ENCODE measurements around the gene ATF4.
A peak's percentile ranks its signal among the peaks of the same experiment; 100 is the strongest.

Gene ATF4

DNA sequence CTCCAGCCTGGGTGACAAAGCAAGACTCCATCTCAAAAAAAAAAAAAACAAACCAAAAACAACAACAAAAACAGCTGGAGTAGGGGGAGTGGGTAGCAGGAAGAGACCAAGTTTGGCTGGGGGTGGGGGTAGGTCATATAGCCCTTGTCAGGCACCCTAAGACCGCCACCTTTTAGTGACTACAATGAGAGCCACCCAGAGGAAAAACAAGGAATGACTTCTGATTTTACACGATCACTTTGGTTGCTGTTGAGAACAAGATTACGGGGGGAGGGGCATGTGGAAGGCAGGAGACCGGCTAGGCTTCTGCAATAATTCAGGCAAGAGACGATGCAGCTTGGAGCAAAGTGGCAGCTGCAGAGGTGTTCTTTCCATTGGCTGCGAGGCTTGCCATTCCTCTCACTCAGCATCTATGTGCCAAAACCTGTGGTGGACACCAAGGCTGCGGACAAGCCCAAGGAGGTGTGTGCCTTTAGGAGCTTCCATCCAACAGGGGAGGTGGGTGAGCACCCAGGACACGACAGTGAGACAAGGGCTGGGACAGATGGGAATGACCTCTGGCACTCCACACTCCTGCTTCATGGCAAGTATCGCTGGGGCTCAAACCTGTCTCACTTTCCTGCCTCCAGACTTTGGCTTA lies 10.4 kb downstream of the ATF4 start:
- DNase-seq: peak in 1 of 2 experiments; percentile 17

- peak; percentile 99 for DNase-seq
These were observed 12.1 kb downstream of the ATF4 start, which contains the start of gene RPS19BP1 for GRCh38 chr22:39532215-39533073. Gene RPS19BP1, minus strand, starts transcription at chr22:39532748. Its CDS starts 10 bp downstream, at chr22:39532738.

- DNase-seq: peak in 1 of 2 experiments; percentile 38
These were observed 13.7 kb downstream of the ATF4 start for GRCh38 chr22:39534092-39534506.

GRCh38 chr22:39534591-39535356 lies 14.4 kb downstream of the ATF4 start:
- DNase-seq: peak; percentile 59 to 74

- DNase-seq: peak; percentile 31 to 57
These were observed 15.0 kb downstream of the ATF4 start for GRCh38 chr22:39535357-39535725.

DNA sequence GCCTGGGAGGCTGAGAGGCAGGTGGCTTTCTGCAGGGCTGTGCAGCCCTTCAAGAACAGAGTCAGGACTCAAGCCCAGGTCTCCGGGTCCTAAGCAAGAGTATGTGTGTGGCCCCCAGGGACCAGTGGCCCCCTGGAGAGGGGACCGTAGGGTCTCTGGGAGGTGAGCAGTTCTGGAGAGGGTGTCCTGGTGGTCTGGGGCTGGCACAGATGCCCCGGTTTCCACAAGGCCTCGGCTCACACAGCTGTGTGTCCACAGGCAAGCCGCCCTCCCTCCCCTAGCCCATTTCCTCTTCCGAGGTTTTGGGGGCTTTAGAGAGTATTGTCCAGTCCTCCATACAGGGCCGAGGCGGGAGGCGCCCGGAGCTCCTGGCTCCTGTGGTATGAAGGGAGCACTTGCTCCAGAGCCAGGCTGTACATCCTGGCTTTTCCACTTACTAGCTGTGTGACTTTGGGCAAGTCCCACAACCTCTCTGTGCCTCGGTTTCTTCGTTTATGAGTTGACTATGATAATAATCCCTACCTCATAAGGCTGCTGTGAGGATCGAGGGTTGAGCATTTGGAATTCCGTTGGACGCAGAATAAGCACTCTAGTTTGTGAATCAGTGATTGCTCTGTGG lies 15.6 kb downstream of the ATF4 start:
- no peak for DNase-seq

GRCh38 chr22:39536711-39537110 lies 16.3 kb downstream of the ATF4 start:
- no peak for DNase-seq

DNA sequence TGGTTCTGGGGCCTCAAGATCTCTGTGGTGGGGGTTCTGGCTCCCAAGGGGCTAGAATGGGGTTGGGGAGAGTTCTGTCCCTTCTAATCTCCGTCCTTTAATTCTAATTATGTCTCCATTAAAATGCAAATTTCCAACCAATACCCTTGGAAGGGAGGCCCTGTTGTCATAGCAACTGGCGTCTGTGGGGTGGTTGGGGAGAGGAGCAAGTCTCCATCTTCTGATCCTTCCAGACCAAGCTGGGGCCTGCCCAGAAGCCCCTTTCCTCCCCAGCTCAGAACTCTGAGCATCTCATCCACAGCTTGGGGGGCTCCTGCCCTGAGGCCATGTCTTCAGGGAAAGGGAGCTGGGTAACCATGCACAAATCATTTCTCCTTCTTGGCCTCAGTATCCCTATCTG lies 17.6 kb downstream of the ATF4 start:
- DNase-seq: no peak

DNA sequence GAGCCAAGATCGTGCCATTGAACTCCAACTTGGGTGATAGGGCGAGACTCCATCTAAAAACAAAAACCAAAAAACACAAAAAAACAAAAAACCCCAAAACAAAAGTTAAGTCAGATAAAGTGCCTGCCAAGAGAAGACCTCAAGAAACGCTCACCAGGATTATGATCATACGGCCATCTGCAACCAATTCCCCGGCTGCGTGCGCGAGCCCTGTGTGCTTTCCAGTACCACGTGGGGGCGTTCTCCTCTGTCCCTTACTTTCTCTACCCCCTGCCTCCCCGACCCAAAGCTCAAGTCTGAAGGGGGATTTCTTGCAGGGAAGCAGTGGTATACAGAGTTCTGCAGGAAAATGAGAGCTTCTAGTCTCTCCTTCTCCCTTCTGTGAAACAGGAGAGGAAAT lies 22.7 kb downstream of the ATF4 start:
- peak in 1 of 2 experiments; percentile 74 for DNase-seq

DNA sequence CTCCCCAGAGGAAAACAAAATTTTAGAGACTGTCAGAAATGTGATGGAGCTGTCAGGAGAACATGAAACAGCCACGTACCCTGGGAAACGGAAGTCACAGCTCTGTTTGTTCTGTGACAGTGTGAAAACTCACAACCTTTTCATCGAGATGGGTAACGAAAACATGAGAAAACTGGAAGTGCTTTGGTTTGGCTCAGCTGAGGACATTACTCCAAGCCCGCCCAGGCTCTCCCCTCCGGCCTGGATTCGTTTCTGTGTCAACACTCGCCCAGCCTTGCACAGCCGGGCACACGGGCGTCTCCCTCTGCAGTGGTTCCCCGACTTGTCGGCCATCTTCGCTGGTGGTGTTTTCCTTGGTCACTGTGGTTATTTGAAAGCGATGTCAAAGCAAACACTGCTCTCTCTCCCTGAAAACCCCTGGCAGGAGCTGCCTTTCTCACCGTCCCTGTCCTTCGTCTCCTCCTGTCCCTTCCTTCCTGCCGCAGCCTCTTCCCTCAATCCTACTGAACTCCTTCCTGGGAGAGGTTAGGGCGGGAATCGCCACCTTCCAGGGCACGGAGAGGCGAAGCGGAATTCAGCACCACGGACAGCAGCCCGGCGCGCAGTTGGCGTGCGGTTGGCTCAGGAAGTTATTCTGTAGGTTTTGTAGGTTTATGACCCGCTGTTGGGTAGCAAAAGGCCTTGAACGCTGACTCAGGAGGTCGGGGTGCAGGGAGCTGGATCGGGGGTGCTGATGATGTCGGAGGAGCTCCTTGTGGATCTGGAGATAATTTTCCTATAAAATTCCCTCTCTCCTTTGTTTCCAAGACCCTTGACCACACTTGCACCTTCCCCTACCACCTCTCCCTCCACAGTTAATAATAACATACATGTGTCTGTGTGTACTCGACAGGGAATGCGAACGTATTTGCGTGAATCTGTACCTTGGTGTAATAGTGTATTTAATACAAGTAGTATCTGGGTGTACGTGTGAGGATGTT lies 25.3 kb downstream of the ATF4 start:
- DNase-seq: no peak

DNA sequence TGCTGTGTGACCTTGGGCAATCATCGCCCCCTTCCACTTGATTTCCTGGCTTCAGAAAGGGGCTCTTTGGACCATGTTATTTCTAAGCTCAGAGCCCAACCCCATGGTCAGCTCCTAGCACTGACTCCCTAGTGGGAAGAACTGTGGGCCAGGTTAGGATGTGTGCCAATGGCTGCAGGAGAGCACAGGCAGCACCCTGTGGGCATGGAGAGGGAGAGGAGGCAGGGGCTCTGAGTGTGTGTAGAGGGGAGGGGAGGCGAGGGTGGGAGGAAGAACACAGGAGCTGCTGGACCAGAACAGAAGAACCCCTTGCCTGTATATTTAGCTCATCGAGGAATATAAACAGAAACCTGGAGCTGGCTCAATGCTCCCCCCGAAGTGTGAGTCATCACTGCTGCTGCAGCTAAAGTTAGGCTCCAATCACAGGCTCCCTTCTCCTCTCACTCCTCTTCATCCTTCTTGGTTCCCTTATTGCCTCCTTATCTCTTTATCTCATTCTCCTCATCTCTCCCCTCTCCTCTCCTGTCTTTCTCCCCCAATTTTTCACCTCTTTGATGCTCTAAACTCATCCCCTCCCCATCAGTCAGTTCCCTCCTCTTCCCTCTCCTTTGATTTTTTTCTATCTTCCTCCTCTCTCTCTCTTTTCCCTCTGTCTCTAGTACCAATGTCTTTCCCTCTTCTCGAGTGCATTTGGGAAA lies 26.7 kb downstream of the ATF4 start:
- DNase-seq: peak in 1 of 2 experiments; percentile 26

GRCh38 chr22:39547587-39547947 lies 27.2 kb downstream of the ATF4 start:
- no peak for DNase-seq

- no peak for DNase-seq
These were observed 33.1 kb downstream of the ATF4 start for GRCh38 chr22:39553429-39553828.

GRCh38 chr22:39554151-39554550 lies 33.8 kb downstream of the ATF4 start:
- no peak for DNase-seq

DNA sequence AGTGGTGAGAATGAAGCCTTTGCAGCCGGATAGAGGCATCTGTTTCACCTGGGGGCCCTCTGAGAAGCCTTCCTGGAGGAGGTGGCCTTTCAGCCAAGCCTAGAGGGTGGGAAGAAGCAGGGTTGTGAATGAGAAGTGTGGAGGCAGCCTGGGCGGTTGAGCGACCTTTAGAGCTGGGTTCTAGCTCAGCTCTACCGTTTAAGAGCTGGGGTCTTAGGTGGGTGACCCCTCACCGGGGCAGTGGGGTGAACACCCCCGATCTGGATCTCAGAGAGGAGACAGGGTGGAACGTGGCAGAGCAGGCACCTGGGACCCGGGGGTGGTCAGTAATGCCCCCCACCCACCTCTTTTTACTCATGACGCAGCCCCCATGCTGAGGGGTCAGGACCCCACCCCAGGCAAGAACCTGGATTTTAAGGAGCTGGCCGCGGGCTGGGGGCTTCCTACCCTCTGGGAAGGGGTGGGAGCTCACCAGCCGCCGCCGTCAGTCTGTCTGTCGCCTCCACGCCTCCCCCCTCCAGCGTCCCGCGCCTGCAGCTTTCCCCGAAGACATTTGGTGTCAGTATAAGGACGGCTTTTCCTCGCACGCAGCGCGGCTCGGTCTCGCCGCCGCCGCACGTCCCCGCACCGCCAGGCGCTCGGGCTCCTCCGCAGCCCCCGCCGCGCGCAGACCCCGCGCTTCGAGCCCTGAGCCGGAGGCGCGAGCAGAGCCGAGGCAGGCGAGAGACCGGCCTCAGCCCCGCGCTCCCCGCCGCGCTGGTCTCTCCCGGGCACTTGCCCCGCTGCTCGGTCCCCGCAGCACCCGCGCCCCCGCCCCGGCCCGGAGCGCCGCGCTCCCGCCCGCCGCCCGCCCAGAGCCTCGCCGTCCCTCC lies 36.8 kb downstream of the ATF4 start:
- no peak for DNase-seq

DNA sequence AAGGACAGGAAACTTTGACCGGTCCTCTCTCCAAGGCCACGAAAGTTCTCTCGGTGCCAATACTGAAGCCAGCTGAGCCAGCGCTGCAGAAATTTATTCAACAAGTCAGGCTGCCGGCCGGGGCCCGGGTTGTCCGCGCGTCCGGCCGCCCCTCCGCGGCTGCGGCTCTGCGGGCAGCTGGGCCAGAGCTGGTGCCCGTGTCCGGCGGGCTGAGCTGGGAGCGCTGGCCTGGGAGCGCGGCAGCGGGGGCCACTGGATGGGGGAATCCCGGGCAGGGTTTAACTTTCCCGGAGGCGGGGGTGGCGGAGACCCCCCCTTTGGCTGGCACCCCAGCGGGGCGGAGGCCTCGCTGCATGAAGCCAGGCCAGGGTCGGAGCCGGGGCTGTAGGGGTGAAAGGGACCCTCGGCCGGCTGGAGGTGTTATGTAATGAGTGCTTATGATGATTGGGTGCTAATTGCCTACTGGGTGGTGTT lies 37.9 kb downstream of the ATF4 start:
- no peak for DNase-seq

DNA sequence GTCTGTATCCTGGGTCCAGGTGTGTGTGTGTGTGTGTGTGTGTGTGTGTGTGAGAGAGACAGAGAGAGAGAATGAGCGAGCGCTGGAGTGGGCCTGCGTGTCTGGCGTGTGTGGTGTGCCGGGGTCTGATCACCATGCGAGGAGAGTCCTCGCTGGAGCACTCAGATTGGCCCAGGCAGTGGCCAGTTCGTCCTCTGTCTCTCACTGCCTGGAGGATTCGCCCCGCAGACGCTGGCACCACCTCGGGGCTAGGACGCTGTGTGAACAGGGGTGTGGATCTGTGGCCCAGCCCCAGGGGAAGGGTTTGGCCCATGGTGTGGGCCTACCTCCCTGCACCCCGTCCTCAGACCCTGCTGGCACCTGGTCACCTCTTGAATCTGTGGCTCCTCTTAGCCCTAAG lies 38.6 kb downstream of the ATF4 start:
- no peak for DNase-seq

- no peak for DNase-seq
These were observed 39.2 kb downstream of the ATF4 start for GRCh38 chr22:39559456-39560105.

DNA sequence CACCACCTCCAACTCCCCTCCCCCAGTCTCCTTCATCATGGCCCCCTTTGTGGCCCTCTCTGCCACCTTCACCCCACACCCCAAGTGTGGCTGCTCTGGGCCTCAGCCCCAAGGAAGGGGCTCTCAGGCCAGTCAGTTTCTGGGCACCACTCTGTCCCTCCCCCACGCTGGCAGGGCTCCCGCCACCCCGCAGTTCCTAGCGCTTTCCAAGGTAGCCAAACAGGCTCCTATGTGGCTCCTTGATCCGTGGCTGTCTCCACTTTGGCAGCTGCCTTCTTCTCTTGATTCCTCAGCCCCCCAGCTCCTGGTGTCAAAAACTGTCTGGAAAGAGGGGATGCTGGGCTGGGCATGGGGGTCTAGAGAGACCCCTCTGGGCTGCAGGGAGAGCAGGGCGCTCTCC lies 39.8 kb downstream of the ATF4 start:
- no peak for DNase-seq
